ENCODE results near the gene PCDHGB4. TPM values are rescaled to one million over a fixed set of nuclear protein-coding genes. Genes with fewer than 3 reads are reported as not detected.

Gene PCDHGB4
- total RNA-seq, 1 donor from 2014 or later, result 2.1 TPM

DNA sequence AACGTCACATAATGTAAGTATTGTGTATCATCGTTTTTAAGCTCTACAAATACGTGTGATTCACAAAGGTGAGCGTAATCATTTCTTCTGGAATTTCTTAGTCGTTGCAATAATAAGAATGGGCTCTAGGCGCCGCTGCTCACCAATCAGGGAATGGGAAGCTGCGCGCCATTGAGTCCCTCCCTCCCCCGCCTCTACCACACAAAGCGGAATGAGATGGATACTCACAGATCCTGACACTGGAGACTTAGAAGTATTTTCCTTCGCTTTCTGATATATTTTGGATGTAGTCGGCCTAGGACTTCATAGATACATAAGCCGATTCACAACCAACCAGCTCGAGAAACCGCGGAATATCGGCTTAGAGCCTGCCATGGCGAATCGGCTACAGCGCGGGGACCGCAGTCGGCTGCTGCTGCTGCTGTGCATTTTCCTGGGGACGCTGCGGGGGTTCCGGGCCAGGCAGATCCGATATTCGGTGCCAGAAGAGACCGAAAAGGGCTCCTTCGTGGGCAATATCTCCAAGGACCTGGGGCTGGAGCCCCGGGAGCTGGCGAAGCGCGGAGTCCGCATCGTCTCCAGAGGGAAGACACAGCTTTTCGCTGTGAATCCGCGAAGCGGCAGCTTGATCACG lies 33.5 kb downstream of the PCDHGB4 start, which contains the start of gene PCDHGA11:
PCDHGA11 (plus strand) TSS at position 197 of the 634 bp plus-strand sequence; CDS start at position 374, 177 bp downstream.
- FAIRE-seq (no peak), DNase-seq (ENCODE audit: low read depth) (peak; percentile 59)
- TF ChIP-seq, protein P1, sequence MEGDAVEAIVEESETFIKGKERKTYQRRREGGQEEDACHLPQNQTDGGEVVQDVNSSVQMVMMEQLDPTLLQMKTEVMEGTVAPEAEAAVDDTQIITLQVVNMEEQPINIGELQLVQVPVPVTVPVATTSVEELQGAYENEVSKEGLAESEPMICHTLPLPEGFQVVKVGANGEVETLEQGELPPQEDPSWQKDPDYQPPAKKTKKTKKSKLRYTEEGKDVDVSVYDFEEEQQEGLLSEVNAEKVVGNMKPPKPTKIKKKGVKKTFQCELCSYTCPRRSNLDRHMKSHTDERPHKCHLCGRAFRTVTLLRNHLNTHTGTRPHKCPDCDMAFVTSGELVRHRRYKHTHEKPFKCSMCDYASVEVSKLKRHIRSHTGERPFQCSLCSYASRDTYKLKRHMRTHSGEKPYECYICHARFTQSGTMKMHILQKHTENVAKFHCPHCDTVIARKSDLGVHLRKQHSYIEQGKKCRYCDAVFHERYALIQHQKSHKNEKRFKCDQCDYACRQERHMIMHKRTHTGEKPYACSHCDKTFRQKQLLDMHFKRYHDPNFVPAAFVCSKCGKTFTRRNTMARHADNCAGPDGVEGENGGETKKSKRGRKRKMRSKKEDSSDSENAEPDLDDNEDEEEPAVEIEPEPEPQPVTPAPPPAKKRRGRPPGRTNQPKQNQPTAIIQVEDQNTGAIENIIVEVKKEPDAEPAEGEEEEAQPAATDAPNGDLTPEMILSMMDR (IDR thresholded peaks at IDR 0.05; ENCODE audit: insufficient read depth, low read length, severe bottlenecking), result peak; percentile 51
- Histone ChIP-seq H3K36me3 (ENCODE audit: control insufficient read depth, insufficient read depth, low read length) (no peaks in the 10 kb centered on the region), H3K4me3 (ENCODE audit: low read depth, low read length) (peak within 1 kb of the TSS; percentile 40), H3K27me3 (ENCODE audit: control insufficient read depth, insufficient read depth, low read length) (peaks cover 5% of the 10 kb centered on the region)

DNA sequence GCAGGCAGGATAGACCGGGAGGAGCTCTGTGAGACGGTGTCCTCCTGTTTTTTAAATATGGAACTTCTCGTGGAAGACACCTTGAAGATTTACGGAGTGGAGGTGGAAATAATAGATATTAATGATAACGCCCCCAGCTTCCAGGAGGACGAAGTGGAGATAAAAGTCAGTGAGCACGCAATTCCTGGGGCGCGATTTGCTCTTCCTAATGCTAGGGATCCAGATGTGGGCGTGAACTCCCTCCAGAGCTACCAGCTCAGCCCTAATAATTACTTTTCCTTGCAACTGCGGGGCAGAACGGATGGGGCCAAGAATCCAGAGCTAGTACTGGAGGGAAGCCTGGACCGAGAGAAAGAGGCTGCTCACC lies 34.0 kb downstream of the PCDHGB4 start:
- DNase-seq (ENCODE audit: low read depth) (peak; percentile 11), FAIRE-seq (no peak)
- Histone ChIP-seq H3K36me3 (ENCODE audit: control insufficient read depth, insufficient read depth, low read length) (no peaks in the 10 kb centered on the region), H3K27me3 (ENCODE audit: control insufficient read depth, insufficient read depth, low read length) (peaks cover 5% of the 10 kb centered on the region), H3K4me3 (ENCODE audit: low read depth, low read length) (peak overlapping the region; percentile 40)
- TF ChIP-seq, protein P1 (IDR thresholded peaks at IDR 0.05; ENCODE audit: insufficient read depth, low read length, severe bottlenecking), result no peak

DNA sequence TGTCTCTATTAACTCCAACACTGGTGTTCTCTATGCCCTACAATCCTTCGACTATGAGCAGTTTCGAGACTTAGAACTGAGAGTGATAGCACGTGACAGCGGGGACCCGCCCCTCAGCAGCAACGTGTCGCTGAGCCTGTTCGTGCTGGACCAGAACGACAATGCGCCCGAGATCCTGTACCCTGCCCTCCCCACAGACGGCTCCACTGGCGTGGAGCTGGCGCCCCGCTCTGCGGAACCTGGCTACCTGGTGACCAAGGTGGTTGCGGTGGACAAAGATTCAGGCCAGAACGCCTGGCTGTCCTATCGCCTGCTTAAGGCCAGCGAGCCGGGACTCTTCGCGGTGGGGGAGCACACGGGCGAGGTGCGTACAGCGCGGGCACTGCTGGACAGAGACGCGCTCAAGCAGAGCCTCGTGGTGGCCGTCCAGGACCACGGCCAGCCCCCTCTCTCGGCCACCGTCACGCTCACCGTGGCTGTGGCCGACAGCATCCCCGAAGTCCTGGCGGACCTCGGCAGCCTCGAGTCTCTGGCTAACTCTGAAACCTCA lies 35.3 kb downstream of the PCDHGB4 start:
- FAIRE-seq (no peak), DNase-seq (ENCODE audit: low read depth) (no peak)
- H3K27me3 ChIP-seq (ENCODE audit: control insufficient read depth, insufficient read depth, low read length), result peaks cover 5% of the 10 kb centered on the region
- no peaks in the 10 kb centered on the region for H3K36me3 ChIP-seq (ENCODE audit: control insufficient read depth, insufficient read depth, low read length)
- TF ChIP-seq, protein P1 (IDR thresholded peaks at IDR 0.05; ENCODE audit: insufficient read depth, low read length, severe bottlenecking), result no peak
- H3K4me3 ChIP-seq (ENCODE audit: low read depth, low read length), result no peak overlapping the region

DNA sequence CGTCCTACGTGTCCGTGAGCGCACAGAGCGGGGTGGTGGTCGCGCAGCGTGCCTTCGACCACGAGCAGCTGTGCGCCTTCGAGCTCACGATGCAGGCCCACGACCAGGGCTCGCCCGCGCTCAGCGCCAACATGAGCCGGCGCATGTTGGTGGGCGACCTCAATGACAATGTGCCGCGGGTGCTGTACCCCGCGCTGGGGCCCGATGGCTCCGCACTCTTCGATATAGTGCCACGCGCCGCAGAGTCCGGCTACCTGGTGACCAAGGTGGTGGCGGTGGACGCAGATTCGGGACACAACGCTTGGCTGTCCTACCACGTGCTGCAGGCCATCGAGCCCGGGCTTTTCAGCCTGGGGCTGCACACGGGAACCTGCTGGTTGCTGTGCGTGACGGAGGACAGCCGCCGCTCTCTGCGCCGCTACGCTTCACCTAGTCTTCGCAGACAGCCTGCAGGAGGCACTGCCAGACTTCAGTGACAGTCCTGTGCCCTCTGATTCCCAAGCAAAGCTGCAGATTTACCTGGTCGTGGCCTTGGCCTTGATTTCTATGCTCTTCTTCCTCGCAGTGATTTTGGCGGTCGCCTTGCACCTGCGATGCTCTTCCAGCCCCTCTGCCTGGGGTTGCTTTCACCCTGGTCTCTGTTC lies 40.4 kb downstream of the PCDHGB4 start:
- TF ChIP-seq, protein P1 (IDR thresholded peaks at IDR 0.05; ENCODE audit: insufficient read depth, low read length, severe bottlenecking), result no peak
- FAIRE-seq (no peak), DNase-seq (ENCODE audit: low read depth) (no peak)
- peaks cover 5% of the 10 kb centered on the region for H3K27me3 ChIP-seq (ENCODE audit: control insufficient read depth, insufficient read depth, low read length)
- no peaks in the 10 kb centered on the region for H3K36me3 ChIP-seq (ENCODE audit: control insufficient read depth, insufficient read depth, low read length)
- no peak overlapping the region for H3K4me3 ChIP-seq (ENCODE audit: low read depth, low read length)

DNA sequence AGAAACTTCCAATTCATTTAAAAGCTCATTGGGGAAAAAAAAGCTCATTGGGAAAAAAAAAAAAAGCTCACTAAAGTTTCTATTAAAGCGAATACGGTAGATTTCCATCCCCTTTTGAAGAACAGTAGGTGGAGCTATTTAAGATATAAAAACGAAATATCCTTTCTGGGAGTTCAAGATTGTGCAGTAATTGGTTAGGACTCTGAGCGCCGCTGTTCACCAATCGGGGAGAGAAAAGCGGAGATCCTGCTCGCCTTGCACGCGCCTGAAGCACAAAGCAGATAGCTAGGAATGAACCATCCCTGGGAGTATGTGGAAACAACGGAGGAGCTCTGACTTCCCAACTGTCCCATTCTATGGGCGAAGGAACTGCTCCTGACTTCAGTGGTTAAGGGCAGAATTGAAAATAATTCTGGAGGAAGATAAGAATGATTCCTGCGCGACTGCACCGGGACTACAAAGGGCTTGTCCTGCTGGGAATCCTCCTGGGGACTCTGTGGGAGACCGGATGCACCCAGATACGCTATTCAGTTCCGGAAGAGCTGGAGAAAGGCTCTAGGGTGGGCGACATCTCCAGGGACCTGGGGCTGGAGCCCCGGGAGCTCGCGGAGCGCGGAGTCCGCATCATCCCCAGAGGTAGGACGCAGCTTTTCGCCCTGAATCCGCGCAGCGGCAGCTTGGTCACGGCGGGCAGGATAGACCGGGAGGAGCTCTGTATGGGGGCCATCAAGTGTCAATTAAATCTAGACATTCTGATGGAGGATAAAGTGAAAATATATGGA lies 43.0 kb downstream of the PCDHGB4 start, which contains the start of gene PCDHGA12:
PCDHGA12 (plus strand) TSS at position 176 of the 782 bp plus-strand sequence; CDS start at position 429, 253 bp downstream.
- TF ChIP-seq, protein P1 (IDR thresholded peaks at IDR 0.05; ENCODE audit: insufficient read depth, low read length, severe bottlenecking), result peak; percentile 45
- Histone ChIP-seq H3K27me3 (ENCODE audit: control insufficient read depth, insufficient read depth, low read length) (peaks cover 2% of the 10 kb centered on the region), H3K4me3 (ENCODE audit: low read depth, low read length) (peak within 1 kb of the TSS; percentile 31), H3K36me3 (ENCODE audit: control insufficient read depth, insufficient read depth, low read length) (no peaks in the 10 kb centered on the region)
- DNase-seq (ENCODE audit: low read depth) (peak; percentile 72), FAIRE-seq (no peak)

Measured in bronchial epithelial cell (primary cell).